A549 (cell line): ENCODE data around the gene KATNAL1. TPM values are rescaled to one million over a fixed set of nuclear protein-coding genes. Genes with fewer than 3 reads are reported as not detected.

Experiments used
- ATAC-seq, 2 experiments: fragments of 200-7000 bp in 1 of 2; fragments of >200 bp in 1 of 2; cut with Nextera tagmentation in 1 of 2; cut with Tn5 transposase in 1 of 2; 3 replicates each; pipeline versions ENCODE4 v1.8.0 to v1.9.1; 2018 to 2020; ENCODE audit warnings: mild to moderate bottlenecking in 1 of 2, moderate library complexity in 1 of 2
- CTCF ChIA-PET: fragments of 300-600 bp; sonication (Branson Sonifier 250); formaldehyde crosslinking; extraction: SDS; loops from one replicate; lab custom pipeline; 2021; ENCODE audit warnings: antibody characterized with exemption, inconsistent platforms; lab: Yijun Ruan, JAX
- POLR2A ChIA-PET: fragments of 350-600 bp; formaldehyde crosslinking; extraction: SDS; loops from one replicate; lab custom pipeline; 2021; ENCODE audit warnings: antibody characterized with exemption, inconsistent platforms; lab: Yijun Ruan, JAX
- DNase-seq, 2 experiments: peaks; one replicate each; pipeline versions ENCODE4 v3.0.0 to v3.0.0-alpha.2; 2011 to 2016; ENCODE audit warnings: low read depth in 1 of 2, low spot score in 1 of 2
- FAIRE-seq: peaks from 2 replicates; lab custom pipeline; 2011; peaks lifted over from hg19 to GRCh38; lab: Jason Lieb, UNC
- H3K27ac ChIP-seq, 2 experiments: fragments of >200 bp; sonication (Bioruptor Twin); formaldehyde crosslinking; 3 replicates each; pipeline ENCODE4 v1.5.1; 2016 to 2017
- H3K4me1 ChIP-seq: fragments of >200 bp; sonication (Bioruptor Twin); formaldehyde crosslinking; 3 replicates; pipeline ENCODE4 v1.6.1; 2016
- H3K4me2 ChIP-seq: fragments of >200 bp; sonication (Bioruptor Twin); formaldehyde crosslinking; 3 replicates; pipeline ENCODE4 v1.6.1; 2016
- H3K4me3 ChIP-seq: fragments of >200 bp; sonication (Bioruptor Twin); formaldehyde crosslinking; 3 replicates; pipeline ENCODE4 v1.5.1; 2016
- H3K9me3 ChIP-seq: fragments of >200 bp; sonication (Bioruptor Twin); formaldehyde crosslinking; 3 replicates; pipeline ENCODE4 v1.6.1; 2016
- BHLHE40 ChIP-seq: IDR thresholded peaks from 2 replicates; pipeline ENCODE4 v1.6.1; 2012; ENCODE audit warnings: low read depth, low read length, inconsistent platforms
- CHD2 ChIP-seq: fragments of 150-350 bp; IDR thresholded peaks from 2 replicates; pipeline ENCODE4 v1.6.1; 2014; ENCODE audit warnings: low read length; ENCODE audit not compliant: partially characterized antibody
- EHF ChIP-seq: fragments of 250-450 bp; sonication (Bioruptor Pico); IDR thresholded peaks from 2 replicates; pipeline ENCODE4 v1.5.0; 2020; ENCODE audit warnings: mild to moderate bottlenecking
- ESRRA ChIP-seq: fragments of 150-350 bp; IDR thresholded peaks from 2 replicates; pipeline ENCODE4 v1.6.1; 2014; ENCODE audit warnings: mild to moderate bottlenecking, low read length, borderline replicate concordance
- FOSL2 ChIP-seq, 2 experiments: fragments of 450-650 bp in 1 of 2; fragments of >200 bp in 1 of 2; sonication (Bioruptor Twin) in 1 of 2; formaldehyde crosslinking; IDR thresholded peaks; 2 replicates each; pipeline versions ENCODE4 v1.5.0 to v1.6.1; 2016 to 2020; ENCODE audit warnings: mild to moderate bottlenecking in 1 of 2, moderate library complexity in 1 of 2
- FOXS1 ChIP-seq: fragments of 250-450 bp; sonication (Bioruptor Pico); IDR thresholded peaks from 2 replicates; pipeline ENCODE4 v1.5.0; 2020; ENCODE audit warnings: mild to moderate bottlenecking, moderate library complexity
- KDM1A ChIP-seq: fragments of 200-600 bp; sonication (generic); IDR thresholded peaks from 2 replicates; pipeline ENCODE4 v1.6.1; 2016; ENCODE audit warnings: low read depth, mild to moderate bottlenecking
- KDM5A ChIP-seq: fragments of 200-600 bp; sonication (generic); IDR thresholded peaks from 2 replicates; pipeline ENCODE4 v1.6.1; 2016; ENCODE audit warnings: antibody characterized with exemption, mild to moderate bottlenecking
- MAFK ChIP-seq: fragments of 450-650 bp; IDR thresholded peaks from 2 replicates; pipeline ENCODE4 v1.6.1; 2014; ENCODE audit not compliant: partially characterized antibody
- MAZ ChIP-seq: fragments of 150-350 bp; IDR thresholded peaks from 2 replicates; pipeline ENCODE4 v1.6.1; 2014; ENCODE audit warnings: antibody characterized with exemption, low read depth, low read length, borderline replicate concordance
- NPAS2 ChIP-seq: fragments of 250-450 bp; sonication (Bioruptor Pico); IDR thresholded peaks from 2 replicates; pipeline ENCODE4 v1.8.0; 2022; ENCODE audit warnings: mild to moderate bottlenecking, moderate library complexity, borderline replicate concordance
- PHF8 ChIP-seq: fragments of 200-600 bp; sonication (generic); IDR thresholded peaks from 2 replicates; pipeline ENCODE4 v1.6.1; 2016; ENCODE audit warnings: low read depth, mild to moderate bottlenecking, antibody characterized with exemption, moderate library complexity, borderline replicate concordance
- RAD21 ChIP-seq, 2 experiments: fragments of >200 bp in 1 of 2; sonication (Bioruptor Twin) in 1 of 2; formaldehyde crosslinking in 1 of 2; IDR thresholded peaks in 1 of 2; conservative IDR thresholded peaks in 1 of 2; 2 replicates in 1 of 2; 3 replicates in 1 of 2; pipeline ENCODE4 v1.6.1; 2012 to 2018; ENCODE audit warnings: inconsistent platforms in 1 of 2
- RCOR1 ChIP-seq: fragments of 150-350 bp; IDR thresholded peaks from 2 replicates; pipeline ENCODE4 v1.6.1; 2014; ENCODE audit warnings: antibody characterized with exemption, low read length, low read depth
- RFX5 ChIP-seq: fragments of 450-650 bp; IDR thresholded peaks from 2 replicates; pipeline ENCODE4 v1.7.1; 2014; ENCODE audit warnings: antibody characterized with exemption, mild to moderate bottlenecking, moderate library complexity
- SREBF2 ChIP-seq: fragments of 450-650 bp; IDR thresholded peaks from 2 replicates; pipeline ENCODE4 v1.6.1; 2014; ENCODE audit warnings: mild to moderate bottlenecking, moderate library complexity
- TP53 ChIP-seq: fragments of 250-450 bp; sonication (Bioruptor Pico); IDR thresholded peaks from 2 replicates; pipeline ENCODE4 v1.5.0; 2021; ENCODE audit warnings: mild to moderate bottlenecking, moderate library complexity
- ZNF302 ChIP-seq: fragments of 250-450 bp; sonication (Bioruptor Pico); IDR thresholded peaks from 2 replicates; pipeline ENCODE4 v1.9.0; 2021; ENCODE audit warnings: inconsistent platforms, mild to moderate bottlenecking, moderate library complexity
- WGBS: methylation state at CpG from one replicate; pipeline ENCODE4 v1.1.6; 2017; ENCODE audit errors: missing lambda C conversion rate; 5-methylcytosine and 5-hydroxymethylcytosine counted together
- polyA plus RNA-seq, 4 experiments: library from polyadenylated mRNA; depleted of rRNA in 3 of 4; stranded (reverse); fragments of >200 nt; fragmentation: RNase III in 1 of 4; extraction: RNeasy Plus Mini Kit Qiagen cat#74134 plus additional on column Dnase treatment in 1 of 4; gene quantifications; 2 replicates in 3 of 4; 3 replicates in 1 of 4; pipeline ENCODE4 v1.2.3, GENCODE V29; 2011 to 2017
- TF ChIP-seq, protein P1 (sequence below): IDR thresholded peaks from 2 replicates; pipeline ENCODE4 v1.6.1; 2012
- TF ChIP-seq, protein P2 (sequence below): fragments of >200 bp; sonication (Bioruptor Twin); formaldehyde crosslinking; IDR thresholded peaks from 3 replicates; pipeline ENCODE4 v1.5.1; 2016
- TF ChIP-seq, protein P3 (sequence below): fragments of 450-650 bp; IDR thresholded peaks from 2 replicates; pipeline ENCODE4 v1.6.1; 2014; ENCODE audit warnings: antibody characterized with exemption
- TF ChIP-seq, protein P4 (sequence below): fragments of 250-450 bp; sonication (Bioruptor Pico); IDR thresholded peaks from 2 replicates; pipeline ENCODE4 v1.5.0; 2020; ENCODE audit warnings: low read depth, mild to moderate bottlenecking, moderate library complexity
- TF ChIP-seq, protein P5 (sequence below): fragments of 250-450 bp; sonication (Bioruptor Pico); IDR thresholded peaks from 2 replicates; pipeline ENCODE4 v1.5.0; 2021; ENCODE audit warnings: mild to moderate bottlenecking, moderate library complexity, borderline replicate concordance
- TF ChIP-seq, protein P6 (sequence below): fragments of 200-600 bp; sonication (generic); IDR thresholded peaks from 2 replicates; pipeline ENCODE4 v1.6.1; 2016; ENCODE audit warnings: antibody characterized with exemption, mild to moderate bottlenecking, moderate library complexity
- TF ChIP-seq, protein P7 (sequence below): IDR thresholded peaks from 2 replicates; pipeline ENCODE4 v1.6.1; 2012
- TF ChIP-seq, protein P8 (sequence below): fragments of >200 bp; sonication (Bioruptor Twin); formaldehyde crosslinking; IDR thresholded peaks from 2 replicates; pipeline ENCODE4 v1.6.1; 2016

Gene KATNAL1
- polyA plus RNA-seq, 2 of the 4 experiments (the other 2 are of a cell fraction), result 7.9 to 10.5 TPM

DNA sequence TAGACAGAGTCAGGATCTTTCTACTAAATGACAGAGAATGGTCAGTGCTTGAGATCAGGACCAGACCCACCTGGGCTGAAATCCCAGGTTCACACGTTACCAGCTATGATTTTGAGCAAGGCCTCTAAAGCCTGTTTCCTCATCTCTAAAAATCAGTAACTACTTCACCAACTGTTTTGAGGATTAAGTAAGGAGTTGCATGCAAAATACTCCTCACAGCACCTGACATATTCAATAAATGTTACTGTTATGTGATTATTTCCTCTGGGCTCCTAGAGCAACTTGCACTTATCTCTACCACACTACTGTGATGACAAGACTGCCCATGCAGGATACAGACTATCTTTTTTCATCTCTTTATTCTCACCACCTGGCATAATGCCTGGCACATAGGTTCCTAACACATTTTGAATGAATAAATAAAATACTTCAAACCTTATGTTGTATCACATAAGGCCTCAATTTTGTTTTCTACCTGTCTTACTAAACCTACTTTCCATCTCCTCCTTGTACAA lies 1.8 kb downstream of the KATNAL1 start:
- peak overlapping the region; percentile 87; the same call in 2 of the 3 replicates for H3K4me3 ChIP-seq
- TF ChIP-seq PHF8, result no peak
- no peak for TF ChIP-seq FOXS1 (CRISPR knock-in tag)
- TF ChIP-seq KDM5A, result no peak
- no peak for TF ChIP-seq RFX5
- TF ChIP-seq TP53, result no peak
- TF ChIP-seq MAFK, result no peak
- TF ChIP-seq, protein P1, sequence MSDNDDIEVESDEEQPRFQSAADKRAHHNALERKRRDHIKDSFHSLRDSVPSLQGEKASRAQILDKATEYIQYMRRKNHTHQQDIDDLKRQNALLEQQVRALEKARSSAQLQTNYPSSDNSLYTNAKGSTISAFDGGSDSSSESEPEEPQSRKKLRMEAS, result no peak
- TF ChIP-seq ZNF302 (CRISPR knock-in tag), result no peak
- no peak for TF ChIP-seq MAZ
- TF ChIP-seq, protein P2, sequence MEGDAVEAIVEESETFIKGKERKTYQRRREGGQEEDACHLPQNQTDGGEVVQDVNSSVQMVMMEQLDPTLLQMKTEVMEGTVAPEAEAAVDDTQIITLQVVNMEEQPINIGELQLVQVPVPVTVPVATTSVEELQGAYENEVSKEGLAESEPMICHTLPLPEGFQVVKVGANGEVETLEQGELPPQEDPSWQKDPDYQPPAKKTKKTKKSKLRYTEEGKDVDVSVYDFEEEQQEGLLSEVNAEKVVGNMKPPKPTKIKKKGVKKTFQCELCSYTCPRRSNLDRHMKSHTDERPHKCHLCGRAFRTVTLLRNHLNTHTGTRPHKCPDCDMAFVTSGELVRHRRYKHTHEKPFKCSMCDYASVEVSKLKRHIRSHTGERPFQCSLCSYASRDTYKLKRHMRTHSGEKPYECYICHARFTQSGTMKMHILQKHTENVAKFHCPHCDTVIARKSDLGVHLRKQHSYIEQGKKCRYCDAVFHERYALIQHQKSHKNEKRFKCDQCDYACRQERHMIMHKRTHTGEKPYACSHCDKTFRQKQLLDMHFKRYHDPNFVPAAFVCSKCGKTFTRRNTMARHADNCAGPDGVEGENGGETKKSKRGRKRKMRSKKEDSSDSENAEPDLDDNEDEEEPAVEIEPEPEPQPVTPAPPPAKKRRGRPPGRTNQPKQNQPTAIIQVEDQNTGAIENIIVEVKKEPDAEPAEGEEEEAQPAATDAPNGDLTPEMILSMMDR, result no peak
- no peak for TF ChIP-seq RAD21 (conservative IDR thresholded peaks at IDR 0.05 in 1 of 2, IDR thresholded peaks at IDR 0.05 in 1 of 2)
- TF ChIP-seq ESRRA, result no peak
- TF ChIP-seq, all 56 proteins: peak for 0
- H3K9me3 ChIP-seq, result no peaks in the 10 kb centered on the region
- H3K4me2 ChIP-seq, result peak overlapping the region; percentile 89
- no peak for ATAC-seq
- DNase-seq, result no peak
- POLR2A ChIA-PET, result no interaction called here
- peak overlapping the region in 1 of 2 experiments; percentile 10; a peak in 1 of 6 replicates for H3K27ac ChIP-seq
- CTCF ChIA-PET, result no interaction called here
- H3K4me1 ChIP-seq, result peaks cover 39% of the 10 kb centered on the region
- no peak for FAIRE-seq
- WGBS, result 93% methylated on average over 1 of the region's 1 CpG

DNA sequence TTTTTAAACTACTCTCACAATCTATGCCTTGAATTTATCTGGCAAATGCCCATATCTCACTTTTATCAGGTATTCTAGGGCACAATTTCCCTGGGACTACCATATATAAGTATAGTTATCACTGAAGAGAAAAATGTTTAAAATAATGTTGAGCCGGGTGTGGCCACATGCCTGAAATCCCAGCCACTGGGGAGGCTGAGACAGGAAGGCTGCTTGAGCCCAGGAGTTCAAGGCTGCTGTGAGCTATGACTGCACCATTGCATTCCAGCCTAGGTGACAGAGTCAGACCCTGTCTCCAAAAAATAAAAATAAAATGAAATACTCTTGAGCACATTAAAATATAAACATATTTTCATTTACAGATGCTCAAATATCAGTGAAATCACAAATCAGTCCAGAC lies 4.1 kb downstream of the KATNAL1 start:
- Histone ChIP-seq H3K4me3 (no peak overlapping the region), H3K9me3 (no peaks in the 10 kb centered on the region), H3K27ac (no peak overlapping the region), H3K4me1 (peaks cover 33% of the 10 kb centered on the region), H3K4me2 (peak overlapping the region; percentile 41)
- no peak for DNase-seq
- ChIA-PET CTCF (no interaction called here), POLR2A (no interaction called here)
- no peak for ATAC-seq
- WGBS, result 8% methylated on average over 1 of the region's 1 CpG
- FAIRE-seq, result no peak
- TF ChIP-seq BHLHE40 (no peak), RCOR1 (no peak), MAFK (no peak), SREBF2 (no peak), CHD2 (no peak), KDM1A (no peak), FOSL2 (IDR thresholded peaks at IDR 0.05) (no peak), FOSL2 (CRISPR knock-in tag; IDR thresholded peaks at IDR 0.05) (no peak), NPAS2 (CRISPR knock-in tag) (no peak), EHF (CRISPR knock-in tag) (no peak)
- TF ChIP-seq, protein P3, sequence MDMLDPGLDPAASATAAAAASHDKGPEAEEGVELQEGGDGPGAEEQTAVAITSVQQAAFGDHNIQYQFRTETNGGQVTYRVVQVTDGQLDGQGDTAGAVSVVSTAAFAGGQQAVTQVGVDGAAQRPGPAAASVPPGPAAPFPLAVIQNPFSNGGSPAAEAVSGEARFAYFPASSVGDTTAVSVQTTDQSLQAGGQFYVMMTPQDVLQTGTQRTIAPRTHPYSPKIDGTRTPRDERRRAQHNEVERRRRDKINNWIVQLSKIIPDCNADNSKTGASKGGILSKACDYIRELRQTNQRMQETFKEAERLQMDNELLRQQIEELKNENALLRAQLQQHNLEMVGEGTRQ, result no peak
- TF ChIP-seq, protein P4, sequence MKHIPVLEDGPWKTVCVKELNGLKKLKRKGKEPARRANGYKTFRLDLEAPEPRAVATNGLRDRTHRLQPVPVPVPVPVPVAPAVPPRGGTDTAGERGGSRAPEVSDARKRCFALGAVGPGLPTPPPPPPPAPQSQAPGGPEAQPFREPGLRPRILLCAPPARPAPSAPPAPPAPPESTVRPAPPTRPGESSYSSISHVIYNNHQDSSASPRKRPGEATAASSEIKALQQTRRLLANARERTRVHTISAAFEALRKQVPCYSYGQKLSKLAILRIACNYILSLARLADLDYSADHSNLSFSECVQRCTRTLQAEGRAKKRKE, result no peak
- TF ChIP-seq, protein P5, sequence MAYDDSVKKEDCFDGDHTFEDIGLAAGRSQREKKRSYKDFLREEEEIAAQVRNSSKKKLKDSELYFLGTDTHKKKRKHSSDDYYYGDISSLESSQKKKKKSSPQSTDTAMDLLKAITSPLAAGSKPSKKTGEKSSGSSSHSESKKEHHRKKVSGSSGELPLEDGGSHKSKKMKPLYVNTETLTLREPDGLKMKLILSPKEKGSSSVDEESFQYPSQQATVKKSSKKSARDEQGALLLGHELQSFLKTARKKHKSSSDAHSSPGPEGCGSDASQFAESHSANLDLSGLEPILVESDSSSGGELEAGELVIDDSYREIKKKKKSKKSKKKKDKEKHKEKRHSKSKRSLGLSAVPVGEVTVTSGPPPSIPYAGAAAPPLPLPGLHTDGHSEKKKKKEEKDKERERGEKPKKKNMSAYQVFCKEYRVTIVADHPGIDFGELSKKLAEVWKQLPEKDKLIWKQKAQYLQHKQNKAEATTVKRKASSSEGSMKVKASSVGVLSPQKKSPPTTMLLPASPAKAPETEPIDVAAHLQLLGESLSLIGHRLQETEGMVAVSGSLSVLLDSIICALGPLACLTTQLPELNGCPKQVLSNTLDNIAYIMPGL, result no peak
- TF ChIP-seq, protein P6, sequence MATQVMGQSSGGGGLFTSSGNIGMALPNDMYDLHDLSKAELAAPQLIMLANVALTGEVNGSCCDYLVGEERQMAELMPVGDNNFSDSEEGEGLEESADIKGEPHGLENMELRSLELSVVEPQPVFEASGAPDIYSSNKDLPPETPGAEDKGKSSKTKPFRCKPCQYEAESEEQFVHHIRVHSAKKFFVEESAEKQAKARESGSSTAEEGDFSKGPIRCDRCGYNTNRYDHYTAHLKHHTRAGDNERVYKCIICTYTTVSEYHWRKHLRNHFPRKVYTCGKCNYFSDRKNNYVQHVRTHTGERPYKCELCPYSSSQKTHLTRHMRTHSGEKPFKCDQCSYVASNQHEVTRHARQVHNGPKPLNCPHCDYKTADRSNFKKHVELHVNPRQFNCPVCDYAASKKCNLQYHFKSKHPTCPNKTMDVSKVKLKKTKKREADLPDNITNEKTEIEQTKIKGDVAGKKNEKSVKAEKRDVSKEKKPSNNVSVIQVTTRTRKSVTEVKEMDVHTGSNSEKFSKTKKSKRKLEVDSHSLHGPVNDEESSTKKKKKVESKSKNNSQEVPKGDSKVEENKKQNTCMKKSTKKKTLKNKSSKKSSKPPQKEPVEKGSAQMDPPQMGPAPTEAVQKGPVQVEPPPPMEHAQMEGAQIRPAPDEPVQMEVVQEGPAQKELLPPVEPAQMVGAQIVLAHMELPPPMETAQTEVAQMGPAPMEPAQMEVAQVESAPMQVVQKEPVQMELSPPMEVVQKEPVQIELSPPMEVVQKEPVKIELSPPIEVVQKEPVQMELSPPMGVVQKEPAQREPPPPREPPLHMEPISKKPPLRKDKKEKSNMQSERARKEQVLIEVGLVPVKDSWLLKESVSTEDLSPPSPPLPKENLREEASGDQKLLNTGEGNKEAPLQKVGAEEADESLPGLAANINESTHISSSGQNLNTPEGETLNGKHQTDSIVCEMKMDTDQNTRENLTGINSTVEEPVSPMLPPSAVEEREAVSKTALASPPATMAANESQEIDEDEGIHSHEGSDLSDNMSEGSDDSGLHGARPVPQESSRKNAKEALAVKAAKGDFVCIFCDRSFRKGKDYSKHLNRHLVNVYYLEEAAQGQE, result no peak
- TF ChIP-seq, protein P1, result no peak
- TF ChIP-seq, protein P7, sequence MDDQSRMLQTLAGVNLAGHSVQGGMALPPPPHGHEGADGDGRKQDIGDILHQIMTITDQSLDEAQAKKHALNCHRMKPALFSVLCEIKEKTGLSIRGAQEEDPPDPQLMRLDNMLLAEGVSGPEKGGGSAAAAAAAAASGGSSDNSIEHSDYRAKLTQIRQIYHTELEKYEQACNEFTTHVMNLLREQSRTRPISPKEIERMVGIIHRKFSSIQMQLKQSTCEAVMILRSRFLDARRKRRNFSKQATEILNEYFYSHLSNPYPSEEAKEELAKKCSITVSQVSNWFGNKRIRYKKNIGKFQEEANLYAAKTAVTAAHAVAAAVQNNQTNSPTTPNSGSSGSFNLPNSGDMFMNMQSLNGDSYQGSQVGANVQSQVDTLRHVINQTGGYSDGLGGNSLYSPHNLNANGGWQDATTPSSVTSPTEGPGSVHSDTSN, result no peak
- TF ChIP-seq, protein P8, sequence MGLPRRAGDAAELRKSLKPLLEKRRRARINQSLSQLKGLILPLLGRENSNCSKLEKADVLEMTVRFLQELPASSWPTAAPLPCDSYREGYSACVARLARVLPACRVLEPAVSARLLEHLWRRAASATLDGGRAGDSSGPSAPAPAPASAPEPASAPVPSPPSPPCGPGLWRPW, result no peak
